ENCODE measurements around the gene C2CD4B. TPM values are rescaled to one million over a fixed set of nuclear protein-coding genes. Genes with fewer than 3 reads are reported as not detected.

Gene C2CD4B
- total and polyA plus RNA-seq, 4 donors = 0.17 to 1.8 (median 0.66) TPM

- TF ChIP-seq YY1 (IDR thresholded peaks at IDR 0.05) (no peak), SP1 (IDR thresholded peaks at IDR 0.05) (no peak), NR2F2 (IDR thresholded peaks at IDR 0.05) (no peak)
Observed at GRCh38 chr15:62136911-62137865, 27.9 kb downstream of the C2CD4B start (continued).

DNA sequence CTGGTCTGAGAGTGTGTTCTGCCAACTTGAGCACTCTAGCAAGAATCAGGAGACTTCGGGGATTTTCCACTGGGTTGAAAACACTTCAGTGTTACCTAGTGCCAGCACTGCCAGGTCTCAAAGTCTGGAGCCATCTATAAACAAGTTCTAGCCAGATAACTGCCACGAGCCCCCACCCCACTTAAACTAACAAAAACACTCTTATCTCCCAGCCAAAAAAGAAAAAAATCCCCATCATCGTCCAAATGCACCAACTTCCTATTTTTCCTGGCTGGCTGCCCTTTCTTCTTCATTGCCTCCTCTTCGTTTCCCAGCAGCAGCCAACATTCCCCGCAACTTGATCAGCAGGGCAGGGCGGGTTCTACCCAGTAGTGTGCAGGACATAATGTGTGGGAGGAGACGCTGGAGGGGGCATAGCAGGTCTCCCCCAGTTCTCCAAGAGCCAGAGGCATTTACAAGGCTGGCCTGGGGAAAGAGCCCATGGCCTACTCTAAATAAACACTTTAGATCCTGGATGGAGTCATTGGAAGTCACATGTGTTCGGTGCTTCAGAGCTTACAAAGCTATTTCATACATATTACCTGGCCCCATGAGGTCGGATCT is 29.5 kb downstream of the C2CD4B start:
- Histone ChIP-seq H3K4me1 (ENCODE audit: control insufficient read depth in 4 of 4, insufficient read depth in 4 of 4, low read length in 3 of 4) (peaks cover 0 to 18% (median 7%) of the 10 kb centered on the region in 4 donors), H3K9me3 (ENCODE audit: control insufficient read depth in 4 of 4, low read length in 3 of 4) (no peaks in the 10 kb centered on the region), H3K36me3 (ENCODE audit: control insufficient read depth in 4 of 4, insufficient read depth in 3 of 4, low read depth in 1 of 4, low read length in 3 of 4) (no peaks in the 10 kb centered on the region), H3K27me3 (ENCODE audit: control insufficient read depth in 4 of 4, insufficient read depth in 4 of 4, low read length in 3 of 4) (no peaks in the 10 kb centered on the region), H3K27ac (ENCODE audit: low read depth in 1 of 2, low read length in 2 of 2) (peak overlapping the region; percentile 79 to 82), H3K4me3 (ENCODE audit: low read depth in 1 of 3, low read length in 3 of 3) (no peak overlapping the region), H3K9ac (ENCODE audit: low read depth in 1 of 2, low read length in 2 of 2) (no peak overlapping the region)
- TF ChIP-seq HNF4A (conservative IDR thresholded peaks at IDR 0.05) = peak; percentile 4 to 9
- TF ChIP-seq TAF1 (conservative IDR thresholded peaks at IDR 0.05) = no peak
- DNase-seq (ENCODE audit: low spot score) = no peak
- WGBS = 35% methylated on average over 9 of the region's 9 CpGs

DNA sequence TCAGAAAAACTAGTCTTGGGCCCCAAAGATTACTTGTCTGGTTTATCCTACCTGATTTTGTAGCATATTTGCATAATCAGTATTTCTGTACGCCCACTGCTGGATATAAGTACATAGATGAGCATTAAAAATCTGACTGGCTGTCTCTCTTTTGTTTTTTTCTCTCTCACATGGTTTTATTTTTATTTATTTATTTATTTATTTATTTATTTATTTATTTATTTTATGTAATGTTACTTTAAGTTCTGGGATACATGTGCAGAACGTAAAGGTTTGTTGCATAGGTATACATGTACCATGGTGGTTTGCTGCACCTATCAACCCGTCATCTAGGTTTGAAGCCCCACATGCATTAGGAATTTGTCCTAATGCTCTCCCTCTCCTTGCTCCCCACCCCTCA is 31.9 kb downstream of the C2CD4B start:
- H3K27me3 ChIP-seq (ENCODE audit: control insufficient read depth in 4 of 4, insufficient read depth in 4 of 4, low read length in 3 of 4) = no peaks in the 10 kb centered on the region
- no peaks in the 10 kb centered on the region for H3K36me3 ChIP-seq (ENCODE audit: control insufficient read depth in 4 of 4, insufficient read depth in 3 of 4, low read depth in 1 of 4, low read length in 3 of 4)
- H3K27ac ChIP-seq (ENCODE audit: low read depth in 1 of 2, low read length in 2 of 2) = no peak overlapping the region
- no peak overlapping the region for H3K4me3 ChIP-seq (ENCODE audit: low read depth in 1 of 3, low read length in 3 of 3)
- TF ChIP-seq, protein P1, sequence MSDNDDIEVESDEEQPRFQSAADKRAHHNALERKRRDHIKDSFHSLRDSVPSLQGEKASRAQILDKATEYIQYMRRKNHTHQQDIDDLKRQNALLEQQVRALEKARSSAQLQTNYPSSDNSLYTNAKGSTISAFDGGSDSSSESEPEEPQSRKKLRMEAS (IDR thresholded peaks at IDR 0.05) = no peak
- TF ChIP-seq RXRA (IDR thresholded peaks at IDR 0.05) (no peak), GABPA (IDR thresholded peaks at IDR 0.05 in 1 of 2, conservative IDR thresholded peaks at IDR 0.05 in 1 of 2) (no peak), TAF1 (conservative IDR thresholded peaks at IDR 0.05) (no peak), RAD21 (IDR thresholded peaks at IDR 0.05) (no peak)
- WGBS = 98% methylated on average over 3 of the region's 3 CpGs
- DNase-seq (ENCODE audit: low spot score) = no peak
- no peaks in the 10 kb centered on the region for H3K9me3 ChIP-seq (ENCODE audit: control insufficient read depth in 4 of 4, low read length in 3 of 4)
- peaks cover 0 to 18% (median 7%) of the 10 kb centered on the region in 4 donors for H3K4me1 ChIP-seq (ENCODE audit: control insufficient read depth in 4 of 4, insufficient read depth in 4 of 4, low read length in 3 of 4)
- H3K9ac ChIP-seq (ENCODE audit: low read depth in 1 of 2, low read length in 2 of 2) = no peak overlapping the region

GRCh38 chr15:62128916-62129315 is 36.2 kb downstream of the C2CD4B start:
- H3K9me3 ChIP-seq (ENCODE audit: control insufficient read depth in 4 of 4, low read length in 3 of 4) = no peaks in the 10 kb centered on the region
- DNase-seq (ENCODE audit: low spot score) = no peak
- H3K27ac ChIP-seq (ENCODE audit: low read depth in 1 of 2, low read length in 2 of 2) = no peak overlapping the region
- 85% methylated on average over 2 of the region's 2 CpGs for WGBS
- no peaks in the 10 kb centered on the region for H3K27me3 ChIP-seq (ENCODE audit: control insufficient read depth in 4 of 4, insufficient read depth in 4 of 4, low read length in 3 of 4)
- TF ChIP-seq, protein P2, sequence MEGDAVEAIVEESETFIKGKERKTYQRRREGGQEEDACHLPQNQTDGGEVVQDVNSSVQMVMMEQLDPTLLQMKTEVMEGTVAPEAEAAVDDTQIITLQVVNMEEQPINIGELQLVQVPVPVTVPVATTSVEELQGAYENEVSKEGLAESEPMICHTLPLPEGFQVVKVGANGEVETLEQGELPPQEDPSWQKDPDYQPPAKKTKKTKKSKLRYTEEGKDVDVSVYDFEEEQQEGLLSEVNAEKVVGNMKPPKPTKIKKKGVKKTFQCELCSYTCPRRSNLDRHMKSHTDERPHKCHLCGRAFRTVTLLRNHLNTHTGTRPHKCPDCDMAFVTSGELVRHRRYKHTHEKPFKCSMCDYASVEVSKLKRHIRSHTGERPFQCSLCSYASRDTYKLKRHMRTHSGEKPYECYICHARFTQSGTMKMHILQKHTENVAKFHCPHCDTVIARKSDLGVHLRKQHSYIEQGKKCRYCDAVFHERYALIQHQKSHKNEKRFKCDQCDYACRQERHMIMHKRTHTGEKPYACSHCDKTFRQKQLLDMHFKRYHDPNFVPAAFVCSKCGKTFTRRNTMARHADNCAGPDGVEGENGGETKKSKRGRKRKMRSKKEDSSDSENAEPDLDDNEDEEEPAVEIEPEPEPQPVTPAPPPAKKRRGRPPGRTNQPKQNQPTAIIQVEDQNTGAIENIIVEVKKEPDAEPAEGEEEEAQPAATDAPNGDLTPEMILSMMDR (IDR thresholded peaks at IDR 0.05; ENCODE audit: low read depth, low read length, missing input control) = no peak
- TF ChIP-seq FOXA2 (IDR thresholded peaks at IDR 0.05) (no peak), RAD21 (IDR thresholded peaks at IDR 0.05) (no peak), GABPA (IDR thresholded peaks at IDR 0.05 in 1 of 2, conservative IDR thresholded peaks at IDR 0.05 in 1 of 2) (no peak)
- TF ChIP-seq, protein P3, sequence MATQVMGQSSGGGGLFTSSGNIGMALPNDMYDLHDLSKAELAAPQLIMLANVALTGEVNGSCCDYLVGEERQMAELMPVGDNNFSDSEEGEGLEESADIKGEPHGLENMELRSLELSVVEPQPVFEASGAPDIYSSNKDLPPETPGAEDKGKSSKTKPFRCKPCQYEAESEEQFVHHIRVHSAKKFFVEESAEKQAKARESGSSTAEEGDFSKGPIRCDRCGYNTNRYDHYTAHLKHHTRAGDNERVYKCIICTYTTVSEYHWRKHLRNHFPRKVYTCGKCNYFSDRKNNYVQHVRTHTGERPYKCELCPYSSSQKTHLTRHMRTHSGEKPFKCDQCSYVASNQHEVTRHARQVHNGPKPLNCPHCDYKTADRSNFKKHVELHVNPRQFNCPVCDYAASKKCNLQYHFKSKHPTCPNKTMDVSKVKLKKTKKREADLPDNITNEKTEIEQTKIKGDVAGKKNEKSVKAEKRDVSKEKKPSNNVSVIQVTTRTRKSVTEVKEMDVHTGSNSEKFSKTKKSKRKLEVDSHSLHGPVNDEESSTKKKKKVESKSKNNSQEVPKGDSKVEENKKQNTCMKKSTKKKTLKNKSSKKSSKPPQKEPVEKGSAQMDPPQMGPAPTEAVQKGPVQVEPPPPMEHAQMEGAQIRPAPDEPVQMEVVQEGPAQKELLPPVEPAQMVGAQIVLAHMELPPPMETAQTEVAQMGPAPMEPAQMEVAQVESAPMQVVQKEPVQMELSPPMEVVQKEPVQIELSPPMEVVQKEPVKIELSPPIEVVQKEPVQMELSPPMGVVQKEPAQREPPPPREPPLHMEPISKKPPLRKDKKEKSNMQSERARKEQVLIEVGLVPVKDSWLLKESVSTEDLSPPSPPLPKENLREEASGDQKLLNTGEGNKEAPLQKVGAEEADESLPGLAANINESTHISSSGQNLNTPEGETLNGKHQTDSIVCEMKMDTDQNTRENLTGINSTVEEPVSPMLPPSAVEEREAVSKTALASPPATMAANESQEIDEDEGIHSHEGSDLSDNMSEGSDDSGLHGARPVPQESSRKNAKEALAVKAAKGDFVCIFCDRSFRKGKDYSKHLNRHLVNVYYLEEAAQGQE (IDR thresholded peaks at IDR 0.05) = no peak
- peaks cover 3 to 15% (median 10%) of the 10 kb centered on the region in 4 donors for H3K4me1 ChIP-seq (ENCODE audit: control insufficient read depth in 4 of 4, insufficient read depth in 4 of 4, low read length in 3 of 4)
- H3K9ac ChIP-seq (ENCODE audit: low read depth in 1 of 2, low read length in 2 of 2) = no peak overlapping the region
- no peaks in the 10 kb centered on the region for H3K36me3 ChIP-seq (ENCODE audit: control insufficient read depth in 4 of 4, insufficient read depth in 3 of 4, low read depth in 1 of 4, low read length in 3 of 4)
- no peak overlapping the region for H3K4me3 ChIP-seq (ENCODE audit: low read depth in 1 of 3, low read length in 3 of 3)
